Endothelial cell of umbilical vein (primary cell): ENCODE results near the gene APBB2.
A peak's percentile ranks its signal among the peaks of the same experiment; 100 is the strongest.

Source experiments
- CTCF ChIP-seq, 2 donors: IDR thresholded peaks; 1 replicate in 1 of 2; 2 replicates in 1 of 2; pipeline ENCODE4 v1.5.1; 2011; ENCODE audit warnings: low read length in 2 of 2, mild to moderate bottlenecking in 2 of 2, moderate library complexity in 2 of 2, control low read depth in 1 of 2, inconsistent platforms in 1 of 2, low read depth in 1 of 2; ENCODE audit not compliant: insufficient read depth in 1 of 2; ENCODE audit errors: extremely low read depth in 1 of 2
- EZH2 ChIP-seq: IDR thresholded peaks from 2 replicates; pipeline ENCODE4 v1.6.1; 2012; ENCODE audit warnings: borderline replicate concordance, low read depth, mild to moderate bottlenecking, moderate library complexity, low read length, inconsistent platforms; ENCODE audit not compliant: severe bottlenecking
- FOS ChIP-seq: IDR thresholded peaks from 2 replicates; pipeline ENCODE4 v1.6.1; 2011; ENCODE audit warnings: mild to moderate bottlenecking, low read length, moderate library complexity, borderline replicate concordance; ENCODE audit not compliant: insufficient read depth
- JUN ChIP-seq: IDR thresholded peaks from 2 replicates; pipeline ENCODE4 v1.6.1; 2011; ENCODE audit warnings: borderline replicate concordance, low read depth; ENCODE audit not compliant: insufficient read length, insufficient read depth
- MAX ChIP-seq: IDR thresholded peaks from 2 replicates; pipeline ENCODE4 v1.6.1; 2011; ENCODE audit not compliant: insufficient read depth, insufficient read length
- MYC ChIP-seq: IDR thresholded peaks from one replicate; pipeline ENCODE4 v1.6.1; 2011; ENCODE audit warnings: mild to moderate bottlenecking, low read depth, low read length
- POLR2A ChIP-seq: IDR thresholded peaks from 2 replicates; pipeline ENCODE4 v1.6.1; 2012; ENCODE audit warnings: low read depth, mild to moderate bottlenecking, control low read depth, low read length
- POLR2AphosphoS5 ChIP-seq: IDR thresholded peaks from 2 replicates; pipeline ENCODE4 v1.6.1; 2012; ENCODE audit warnings: low read depth, mild to moderate bottlenecking, control low read depth, low read length, moderate library complexity; ENCODE audit not compliant: insufficient read depth

DNA sequence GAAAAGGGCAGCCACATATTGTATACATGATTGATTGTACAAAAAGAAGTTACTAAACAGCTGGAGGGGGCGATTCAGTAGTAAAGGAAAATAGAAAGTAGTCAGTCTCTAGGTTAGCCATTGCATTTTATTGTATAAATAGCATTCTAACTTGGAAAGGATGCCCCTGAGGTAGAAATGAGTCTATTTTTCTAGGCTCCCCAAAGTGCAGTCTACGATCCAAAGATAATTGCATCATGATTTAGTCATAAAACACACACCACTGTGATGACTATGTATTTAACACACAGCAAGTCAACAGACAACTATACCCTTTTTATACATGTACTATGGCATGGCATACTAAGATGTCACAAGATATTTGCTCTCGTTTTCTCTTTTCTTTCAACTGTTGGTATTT lies 204.9 kb downstream of the APBB2 start:
- no peak for TF ChIP-seq CTCF (IDR thresholded peaks at IDR 0.05; ENCODE audit: extremely low read depth in 1 of 2, insufficient read depth in 1 of 2, low read depth in 1 of 2, low read length in 2 of 2)
- TF ChIP-seq POLR2A: no peak
- no peak for TF ChIP-seq MAX
- TF ChIP-seq EZH2: no peak
- TF ChIP-seq POLR2AphosphoS5: no peak
- no peak for TF ChIP-seq MYC
- TF ChIP-seq FOS: peak; percentile 16
- peak; percentile 25 for TF ChIP-seq JUN
